Left renal cortex interstitium (tissue), 4 donors: ENCODE data around the gene NUDT4B. TPM values are rescaled to one million over a fixed set of nuclear protein-coding genes. Genes with fewer than 3 reads are reported as not detected.
"Not testable (repeated sequence)": the region's sequence is repeated elsewhere in the genome, so short reads cannot be mapped to it uniquely, and the experiment has no call there.

Source experiments
- DNase-seq, 4 donors: peaks; one replicate each; pipeline ENCODE4 v3.0.0-alpha.2; 2013; ENCODE audit warnings: low read depth in 4 of 4, low spot score in 2 of 4, missing footprints in 1 of 4
- polyA plus RNA-seq, 4 donors: library from polyadenylated mRNA; unstranded; fragments of 120-200 nt; gene quantifications; one replicate each; pipeline ENCODE4 v1.2.1, GENCODE V29; 2013; ENCODE audit not compliant: insufficient read length in 4 of 4

Gene NUDT4B
- polyA plus RNA-seq = 1 to 10 TPM in 3 of 4 donors, under 1 TPM in 1; 0.49 to 3.5 (median 1.1) TPM

- DNase-seq = not testable (repeated sequence)
These were observed at the start of gene NUDT4B for GRCh38 chr1:148748563-148749334. TSS of gene NUDT4B (plus strand) at chr1:148748774. CDS start at chr1:148748953, 179 bp downstream.

- DNase-seq = not testable (repeated sequence)
These were observed 49.2 kb upstream of the NUDT4B start for GRCh38 chr1:148699357-148699756.

- DNase-seq = not testable (repeated sequence)
These were observed 46.3 kb upstream of the NUDT4B start for GRCh38 chr1:148702242-148702641.

- DNase-seq = not testable (repeated sequence)
These were observed 44.5 kb upstream of the NUDT4B start for GRCh38 chr1:148703973-148704591.

GRCh38 chr1:148705316-148705948 is 43.1 kb upstream of the NUDT4B start:
- not testable (repeated sequence) for DNase-seq

- not testable (repeated sequence) for DNase-seq
These were observed 39.7 kb upstream of the NUDT4B start for GRCh38 chr1:148708779-148709333.

- DNase-seq = not testable (repeated sequence)
These were observed 37.6 kb upstream of the NUDT4B start for GRCh38 chr1:148710772-148711523.

GRCh38 chr1:148712353-148712752 is 36.2 kb upstream of the NUDT4B start:
- DNase-seq = not testable (repeated sequence)

GRCh38 chr1:148715518-148715917 is 33.1 kb upstream of the NUDT4B start:
- not testable (repeated sequence) for DNase-seq

- DNase-seq = not testable (repeated sequence)
These were observed 31.5 kb upstream of the NUDT4B start for GRCh38 chr1:148716966-148717520.

- DNase-seq = not testable (repeated sequence)
These were observed 27.7 kb upstream of the NUDT4B start for GRCh38 chr1:148720918-148721317.

- DNase-seq = not testable (repeated sequence)
These were observed 25.8 kb upstream of the NUDT4B start for GRCh38 chr1:148722758-148723157.

GRCh38 chr1:148723515-148723914 is 25.1 kb upstream of the NUDT4B start:
- DNase-seq = not testable (repeated sequence)

- DNase-seq = not testable (repeated sequence)
These were observed 23.7 kb upstream of the NUDT4B start for GRCh38 chr1:148724872-148725271.

- DNase-seq = not testable (repeated sequence)
These were observed 20.7 kb upstream of the NUDT4B start for GRCh38 chr1:148727862-148728261.

GRCh38 chr1:148729128-148729527 is 19.4 kb upstream of the NUDT4B start:
- not testable (repeated sequence) for DNase-seq

- DNase-seq = not testable (repeated sequence)
These were observed 19.0 kb upstream of the NUDT4B start for GRCh38 chr1:148729541-148729940.

GRCh38 chr1:148732277-148732676 is 16.3 kb upstream of the NUDT4B start:
- not testable (repeated sequence) for DNase-seq

GRCh38 chr1:148733585-148734310 is 14.8 kb upstream of the NUDT4B start:
- not testable (repeated sequence) for DNase-seq
